GM19351 (cell line): ENCODE data around the gene UACA.

Source experiments
- ATAC-seq: cut with Tn5 transposase; IDR thresholded peaks from one replicate; pipeline ENCODE4 v1.9.1; 2021; ENCODE audit warnings: mild to moderate bottlenecking, moderate library complexity; ENCODE audit not compliant: unreplicated experiment

Gene UACA

GRCh38 chr15:70604666-70605315 lies 158.6 kb downstream of the UACA start:
- no peak for ATAC-seq
